OCI-LY7 (cell line): ENCODE data around the gene PEX14. TPM values are rescaled to one million over a fixed set of nuclear protein-coding genes. Genes with fewer than 3 reads are reported as not detected.
A peak's percentile ranks its signal among the peaks of the same experiment; 100 is the strongest.

ENCODE experiments used
- BruUV-seq: library from RNA; stranded (reverse); fragments of 400-500 nt; replicated peaks from 2 replicates; lab custom pipeline; 2021; lab: Mats Ljungman, UMichigan
- CTCF ChIA-PET: fragments of 300-600 bp; sonication (Branson Sonifier 250); formaldehyde crosslinking; loops from one replicate; lab custom pipeline; 2022; ENCODE audit warnings: antibody characterized with exemption; ENCODE audit not compliant: unreplicated experiment; lab: Charles Lee
- POLR2A ChIA-PET: fragments of 300-600 bp; sonication (Branson Sonifier 250); formaldehyde crosslinking; loops from one replicate; lab custom pipeline; 2022; ENCODE audit warnings: antibody characterized with exemption; lab: Charles Lee
- DNase-seq: peaks from one replicate; pipeline ENCODE4 v3.0.0-alpha.2; 2015; ENCODE audit warnings: low spot score
- H2AFZ ChIP-seq: fragments of 200-600 bp; sonication (generic), shearing (Covaris generic); 2 replicates; pipeline ENCODE4 v1.6.1; 2014; ENCODE audit warnings: mild to moderate bottlenecking, antibody characterized with exemption, low read length, moderate library complexity
- H3K27ac ChIP-seq: fragments of 200-600 bp; sonication (generic); 2 replicates; pipeline ENCODE4 v1.5.1; 2014; ENCODE audit warnings: mixed run types, low read depth, mild to moderate bottlenecking, moderate library complexity, low read length, inconsistent platforms; ENCODE audit not compliant: poor library complexity, severe bottlenecking
- H3K36me3 ChIP-seq: fragments of 200-600 bp; sonication (generic); 2 replicates; pipeline ENCODE4 v1.6.1; 2014; ENCODE audit warnings: mild to moderate bottlenecking, antibody characterized with exemption, low read length, moderate library complexity, mixed read lengths; ENCODE audit not compliant: insufficient read depth
- H3K4me1 ChIP-seq: fragments of 200-600 bp; sonication (generic); 2 replicates; pipeline ENCODE4 v1.5.1; 2014; ENCODE audit warnings: mild to moderate bottlenecking, low read length; ENCODE audit not compliant: insufficient read depth, poor library complexity, severe bottlenecking
- H3K4me2 ChIP-seq: fragments of 200-600 bp; sonication (generic); 2 replicates; pipeline ENCODE4 v1.6.1; 2014; ENCODE audit warnings: mild to moderate bottlenecking, low read length
- H3K4me3 ChIP-seq: fragments of 200-600 bp; sonication (generic); 2 replicates; pipeline ENCODE4 v1.5.1; 2014; ENCODE audit warnings: mild to moderate bottlenecking, low read depth, low read length; ENCODE audit not compliant: poor library complexity, severe bottlenecking
- H3K79me2 ChIP-seq: fragments of 200-600 bp; sonication (generic); 2 replicates; pipeline ENCODE4 v1.6.1; 2016; ENCODE audit warnings: low read depth, mild to moderate bottlenecking, low read length, moderate library complexity, mixed read lengths; ENCODE audit not compliant: insufficient read depth
- H3K9me2 ChIP-seq: fragments of 200-600 bp; sonication (generic); 2 replicates; pipeline ENCODE4 v1.6.1; 2016; ENCODE audit warnings: mild to moderate bottlenecking, low read length, mixed read lengths; ENCODE audit not compliant: insufficient read depth
- H3K9me3 ChIP-seq: fragments of 200-600 bp; sonication (generic); 2 replicates; pipeline ENCODE4 v1.6.1; 2014; ENCODE audit warnings: mild to moderate bottlenecking, mixed run types, low read length, mixed read lengths
- H4K20me1 ChIP-seq: fragments of 200-600 bp; sonication (generic); 2 replicates; pipeline ENCODE4 v1.6.1; 2014; ENCODE audit warnings: mild to moderate bottlenecking, antibody characterized with exemption, low read length, moderate library complexity, mixed read lengths; ENCODE audit not compliant: insufficient read depth
- EZH2phosphoT487 ChIP-seq: fragments of 200-600 bp; sonication (generic); IDR thresholded peaks from 2 replicates; pipeline ENCODE4 v1.6.1; 2018; ENCODE audit warnings: low read depth, borderline replicate concordance, mild to moderate bottlenecking, mixed run types, antibody characterized with exemption, low read length, moderate library complexity, mixed read lengths
- intact Hi-C: fragments of 100-400 bp; cut with micrococcal nuclease; formaldehyde crosslinking; loops from one replicate; pipeline ENCODE4 v1.10.0; 2022; ENCODE audit not compliant: unreplicated experiment
- total RNA-seq, 2 experiments: library from RNA; depleted of rRNA in 1 of 2; stranded (reverse); fragments of >200 nt in 1 of 2; shearing (Covaris generic) in 1 of 2; gene quantifications; 2 replicates each; pipeline ENCODE4 v1.2.3, GENCODE V29; 2014 to 2022
- TF ChIP-seq, protein P1 (sequence below): fragments of 200-600 bp; sonication (generic); conservative IDR thresholded peaks from 2 replicates; pipeline ENCODE4 v1.5.1; 2014; ENCODE audit warnings: mild to moderate bottlenecking, antibody characterized with exemption, low read length, moderate library complexity, mixed read lengths

The PEX14 gene
- total RNA-seq, 2 experiments from 2014 or later, result 14.6 to 24.3 TPM

DNA sequence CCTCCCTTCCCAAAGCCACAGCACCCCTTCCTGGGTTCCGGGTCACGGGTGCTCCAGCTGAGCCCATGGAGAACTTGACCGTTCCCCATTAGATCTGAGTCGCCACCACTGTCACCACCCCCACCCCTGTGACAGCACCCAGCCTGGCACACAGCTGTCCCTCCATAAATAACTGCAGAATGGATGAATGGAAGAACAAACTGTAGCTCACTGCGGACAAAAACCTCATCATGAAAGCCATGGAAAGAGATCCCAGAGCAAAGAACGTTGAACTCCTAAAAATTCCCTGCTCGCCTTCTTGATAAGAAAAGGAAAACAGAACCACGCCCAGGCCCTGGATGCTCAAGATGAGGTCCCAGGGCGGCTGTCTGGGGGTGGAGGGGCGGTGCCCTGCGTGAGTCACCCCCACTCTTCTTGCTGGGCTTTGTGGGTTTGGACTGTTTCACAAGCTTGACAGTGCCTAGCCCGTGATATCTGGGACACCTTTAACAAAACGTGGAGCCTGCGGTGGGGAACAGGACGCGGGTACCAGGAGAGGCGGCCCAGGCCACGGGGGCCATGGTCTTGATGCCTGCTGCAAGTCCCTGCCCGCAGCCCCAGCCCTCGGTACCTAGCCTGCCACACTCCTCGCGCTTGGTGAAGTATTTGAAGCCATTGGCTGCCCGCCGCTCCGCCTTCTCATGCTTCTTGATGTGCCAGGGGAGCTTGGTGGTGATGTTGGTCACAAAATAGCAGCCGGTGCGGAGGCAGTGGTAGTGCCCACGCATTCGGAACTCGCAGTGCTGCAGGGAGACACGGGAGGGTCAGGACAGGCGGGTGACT, 169.8 kb downstream of the PEX14 start:
- H2AFZ ChIP-seq, result no peak overlapping the region
- H4K20me1 ChIP-seq, result no peaks in the 10 kb centered on the region
- no peak overlapping the region for H3K4me3 ChIP-seq
- no peaks in the 10 kb centered on the region for H3K9me2 ChIP-seq
- no peaks in the 10 kb centered on the region for H3K79me2 ChIP-seq
- no TSS peak for BruUV-seq
- H3K9me3 ChIP-seq, result no peaks in the 10 kb centered on the region
- no peaks in the 10 kb centered on the region for H3K36me3 ChIP-seq
- intact Hi-C loops, result no loop called here
- CTCF ChIA-PET, result no interaction called here
- no peak for TF ChIP-seq EZH2phosphoT487
- TF ChIP-seq, protein P1, sequence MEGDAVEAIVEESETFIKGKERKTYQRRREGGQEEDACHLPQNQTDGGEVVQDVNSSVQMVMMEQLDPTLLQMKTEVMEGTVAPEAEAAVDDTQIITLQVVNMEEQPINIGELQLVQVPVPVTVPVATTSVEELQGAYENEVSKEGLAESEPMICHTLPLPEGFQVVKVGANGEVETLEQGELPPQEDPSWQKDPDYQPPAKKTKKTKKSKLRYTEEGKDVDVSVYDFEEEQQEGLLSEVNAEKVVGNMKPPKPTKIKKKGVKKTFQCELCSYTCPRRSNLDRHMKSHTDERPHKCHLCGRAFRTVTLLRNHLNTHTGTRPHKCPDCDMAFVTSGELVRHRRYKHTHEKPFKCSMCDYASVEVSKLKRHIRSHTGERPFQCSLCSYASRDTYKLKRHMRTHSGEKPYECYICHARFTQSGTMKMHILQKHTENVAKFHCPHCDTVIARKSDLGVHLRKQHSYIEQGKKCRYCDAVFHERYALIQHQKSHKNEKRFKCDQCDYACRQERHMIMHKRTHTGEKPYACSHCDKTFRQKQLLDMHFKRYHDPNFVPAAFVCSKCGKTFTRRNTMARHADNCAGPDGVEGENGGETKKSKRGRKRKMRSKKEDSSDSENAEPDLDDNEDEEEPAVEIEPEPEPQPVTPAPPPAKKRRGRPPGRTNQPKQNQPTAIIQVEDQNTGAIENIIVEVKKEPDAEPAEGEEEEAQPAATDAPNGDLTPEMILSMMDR, result no peak
- DNase-seq, result no peak
- POLR2A ChIA-PET, result no interaction called here
- no peaks in the 10 kb centered on the region for H3K4me1 ChIP-seq
- no peak overlapping the region for H3K4me2 ChIP-seq
- no peak overlapping the region for H3K27ac ChIP-seq

DNA sequence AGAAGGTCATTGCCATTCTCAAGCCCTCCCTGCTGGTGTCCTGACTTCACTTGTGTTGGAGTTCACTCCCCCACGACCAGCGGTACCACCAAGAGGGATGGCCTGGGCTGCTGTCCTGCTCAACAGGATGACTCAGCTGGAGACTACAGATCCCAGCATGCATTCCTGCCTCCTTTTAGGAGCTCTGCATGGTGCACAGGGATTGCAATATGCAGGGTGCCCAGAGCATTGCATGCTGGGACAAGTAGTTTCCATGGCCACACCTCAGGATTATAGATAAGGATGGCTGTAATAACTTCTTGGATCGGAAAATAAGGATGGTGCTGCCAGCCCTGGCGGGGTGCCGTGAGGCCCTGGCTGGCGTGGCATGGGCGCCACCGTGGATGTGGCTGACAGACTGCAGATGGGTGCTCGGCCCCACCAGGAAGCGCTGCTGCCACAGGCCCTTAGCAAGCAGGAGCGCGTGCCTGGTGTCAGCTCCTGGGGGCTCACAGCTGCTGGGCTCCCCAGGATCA, 171.7 kb downstream of the PEX14 start:
- no peaks in the 10 kb centered on the region for H3K36me3 ChIP-seq
- H3K9me2 ChIP-seq, result no peaks in the 10 kb centered on the region
- POLR2A ChIA-PET, result no interaction called here
- H3K9me3 ChIP-seq, result no peaks in the 10 kb centered on the region
- TF ChIP-seq, protein P1, result no peak
- no peak for TF ChIP-seq EZH2phosphoT487
- intact Hi-C loops, result no loop called here
- no peaks in the 10 kb centered on the region for H4K20me1 ChIP-seq
- no TSS peak for BruUV-seq
- no peak overlapping the region for H3K4me2 ChIP-seq
- no peak overlapping the region for H3K4me3 ChIP-seq
- H3K79me2 ChIP-seq, result no peaks in the 10 kb centered on the region
- H3K27ac ChIP-seq, result no peak overlapping the region
- H3K4me1 ChIP-seq, result no peaks in the 10 kb centered on the region
- CTCF ChIA-PET, result no interaction called here
- H2AFZ ChIP-seq, result no peak overlapping the region
- peak; percentile 8 for DNase-seq
